Mesothelial cell of epicardium (in vitro differentiated cells): ENCODE results near the gene STUB1. TPM values are rescaled to one million over a fixed set of nuclear protein-coding genes. Genes with fewer than 3 reads are reported as not detected.

Experiments
- DNase-seq, 2 experiments: peaks; one replicate each; pipeline ENCODE4 v3.0.0; 2021; ENCODE audit warnings: low spot score in 2 of 2; ENCODE audit not compliant: unreplicated experiment in 2 of 2
- H3K27ac Mint-ChIP-seq: 2 replicates; pipeline ENCODE4 v1.8.0; 2021; ENCODE audit warnings: mixed read lengths
- H3K27me3 Mint-ChIP-seq: 2 replicates; pipeline ENCODE4 v1.8.0; 2021; ENCODE audit warnings: low read depth, mixed read lengths
- H3K36me3 Mint-ChIP-seq: 2 replicates; pipeline ENCODE4 v1.8.0; 2021; ENCODE audit warnings: mixed read lengths
- H3K4me1 Mint-ChIP-seq: 2 replicates; pipeline ENCODE4 v1.8.0; 2021; ENCODE audit warnings: mixed read lengths
- H3K4me3 Mint-ChIP-seq: 2 replicates; pipeline ENCODE4 v1.8.0; 2021; ENCODE audit warnings: mild to moderate bottlenecking, moderate library complexity, mixed read lengths
- H3K9me3 Mint-ChIP-seq: 2 replicates; pipeline ENCODE4 v1.8.0; 2021; ENCODE audit warnings: mixed read lengths
- total RNA-seq: library from RNA; stranded (reverse); gene quantifications from 3 replicates; pipeline ENCODE4 v1.2.1, GENCODE V29; 2021
- TF ChIP-seq, protein P1 (sequence below): fragments of 200-600 bp; sonication (generic); IDR thresholded peaks from one replicate; pipeline ENCODE4 v1.5.0; 2021; ENCODE audit warnings: antibody characterized with exemption; ENCODE audit not compliant: unreplicated experiment

The STUB1 gene
- total RNA-seq, 1 donor from 2014 or later: 69.4 TPM

DNA sequence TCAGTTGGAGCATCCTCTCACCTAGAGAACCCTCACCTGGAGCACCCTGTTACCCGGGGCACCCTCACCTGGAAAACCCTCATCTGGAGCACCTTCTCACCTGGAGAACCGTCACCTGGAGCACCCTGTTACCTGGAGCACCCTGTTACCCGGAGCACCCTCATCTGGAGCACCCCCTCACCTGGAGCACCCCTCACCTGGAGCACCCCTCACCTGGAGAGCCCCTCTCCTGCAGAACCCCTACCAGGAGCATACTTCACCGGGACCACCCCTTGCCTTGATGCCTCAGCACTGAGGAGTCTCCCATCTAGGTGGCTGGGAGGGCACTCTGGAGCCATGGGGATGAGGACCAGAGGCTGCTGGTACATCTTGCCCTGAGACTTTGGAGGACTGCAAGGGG, 28.7 kb downstream of the STUB1 start:
- Mint-ChIP-seq H3K36me3 (no peaks in the 10 kb centered on the region), H3K4me1 (no peaks in the 10 kb centered on the region), H3K27ac (no peak overlapping the region), H3K27me3 (peaks cover 75% of the 10 kb centered on the region), H3K9me3 (no peaks in the 10 kb centered on the region), H3K4me3 (no peak overlapping the region)
- no peak for DNase-seq
- TF ChIP-seq, protein P1, sequence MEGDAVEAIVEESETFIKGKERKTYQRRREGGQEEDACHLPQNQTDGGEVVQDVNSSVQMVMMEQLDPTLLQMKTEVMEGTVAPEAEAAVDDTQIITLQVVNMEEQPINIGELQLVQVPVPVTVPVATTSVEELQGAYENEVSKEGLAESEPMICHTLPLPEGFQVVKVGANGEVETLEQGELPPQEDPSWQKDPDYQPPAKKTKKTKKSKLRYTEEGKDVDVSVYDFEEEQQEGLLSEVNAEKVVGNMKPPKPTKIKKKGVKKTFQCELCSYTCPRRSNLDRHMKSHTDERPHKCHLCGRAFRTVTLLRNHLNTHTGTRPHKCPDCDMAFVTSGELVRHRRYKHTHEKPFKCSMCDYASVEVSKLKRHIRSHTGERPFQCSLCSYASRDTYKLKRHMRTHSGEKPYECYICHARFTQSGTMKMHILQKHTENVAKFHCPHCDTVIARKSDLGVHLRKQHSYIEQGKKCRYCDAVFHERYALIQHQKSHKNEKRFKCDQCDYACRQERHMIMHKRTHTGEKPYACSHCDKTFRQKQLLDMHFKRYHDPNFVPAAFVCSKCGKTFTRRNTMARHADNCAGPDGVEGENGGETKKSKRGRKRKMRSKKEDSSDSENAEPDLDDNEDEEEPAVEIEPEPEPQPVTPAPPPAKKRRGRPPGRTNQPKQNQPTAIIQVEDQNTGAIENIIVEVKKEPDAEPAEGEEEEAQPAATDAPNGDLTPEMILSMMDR: no peak

DNA sequence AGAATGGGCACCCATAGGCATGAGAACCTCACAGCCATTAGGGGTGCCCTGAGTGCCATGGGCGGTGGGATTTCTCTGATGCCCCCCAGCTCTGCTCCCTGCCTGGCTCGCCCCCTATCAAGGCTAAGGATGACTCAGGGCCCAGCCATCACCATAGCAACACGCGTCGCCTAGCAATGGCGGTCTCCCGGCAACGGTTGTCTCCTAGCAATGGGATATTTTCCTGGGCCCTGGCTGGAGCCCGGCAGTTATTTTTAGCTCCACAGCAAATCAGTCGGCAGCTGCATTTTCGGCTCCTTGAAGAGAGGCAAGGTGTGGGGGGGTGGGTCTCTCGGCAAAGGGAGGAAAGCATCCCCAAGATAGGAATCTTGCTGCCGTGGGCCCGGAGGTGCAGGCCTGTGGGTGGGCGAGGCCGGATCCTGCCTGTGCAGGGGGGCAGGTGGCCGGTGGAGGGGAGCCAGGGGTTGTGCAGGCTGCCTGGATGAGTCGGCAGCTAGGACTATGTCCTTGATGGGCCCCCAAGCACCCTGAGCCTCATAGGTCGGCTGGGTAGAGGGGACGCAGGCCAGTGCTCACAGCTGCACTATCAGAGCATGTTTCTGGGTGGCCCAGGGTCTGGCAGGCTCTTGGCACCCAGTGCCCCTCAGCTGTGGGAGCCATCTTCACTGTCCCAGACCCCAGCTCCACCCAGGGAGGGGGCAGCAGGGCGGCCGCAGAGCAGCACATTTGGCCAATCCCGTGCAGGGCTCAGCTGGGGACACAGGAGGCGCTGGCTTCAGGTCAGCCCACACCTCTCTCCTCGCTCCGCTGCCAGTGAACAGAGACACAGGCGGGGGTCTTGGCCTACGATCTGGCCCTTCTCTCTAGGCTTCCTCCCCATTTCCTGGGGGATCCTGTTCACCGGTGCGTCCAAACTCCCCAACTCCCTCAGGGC, 29.6 kb downstream of the STUB1 start:
- H3K4me3 Mint-ChIP-seq: no peak overlapping the region
- TF ChIP-seq, protein P1: no peak
- no peak overlapping the region for H3K27ac Mint-ChIP-seq
- no peaks in the 10 kb centered on the region for H3K4me1 Mint-ChIP-seq
- H3K36me3 Mint-ChIP-seq: no peaks in the 10 kb centered on the region
- H3K27me3 Mint-ChIP-seq: peaks cover 74% of the 10 kb centered on the region
- no peak for DNase-seq
- H3K9me3 Mint-ChIP-seq: no peaks in the 10 kb centered on the region

DNA sequence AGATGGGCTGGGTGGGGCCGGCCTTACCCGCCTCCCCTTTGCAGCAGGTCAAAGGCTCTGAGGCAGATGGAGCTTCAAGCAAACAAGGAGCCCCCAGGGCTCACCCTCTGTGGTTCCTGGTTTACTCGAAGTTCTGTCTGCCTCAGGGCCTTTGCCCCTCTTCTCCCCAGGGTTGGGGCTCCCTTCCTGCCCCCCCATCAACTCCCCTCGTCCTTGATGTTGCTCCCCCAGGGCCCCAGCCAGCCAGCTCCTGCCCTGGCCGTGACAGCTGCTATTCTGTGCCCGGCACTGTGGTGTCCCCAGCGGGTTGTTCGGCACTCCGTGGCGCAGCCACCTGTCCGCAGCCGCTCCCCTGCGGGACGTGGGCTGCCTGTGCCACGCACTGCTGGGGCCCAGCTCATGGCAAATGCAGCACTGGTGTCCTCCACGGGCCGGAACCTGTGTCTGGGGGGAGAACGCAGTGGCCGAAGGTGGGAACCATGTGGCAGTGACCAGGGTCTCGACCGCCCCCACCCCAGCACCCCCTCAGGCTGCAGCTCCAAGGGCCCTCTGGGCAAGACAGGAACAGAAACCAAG, 30.4 kb downstream of the STUB1 start:
- no peak overlapping the region for H3K27ac Mint-ChIP-seq
- no peaks in the 10 kb centered on the region for H3K9me3 Mint-ChIP-seq
- peaks cover 74% of the 10 kb centered on the region for H3K27me3 Mint-ChIP-seq
- H3K4me1 Mint-ChIP-seq: no peaks in the 10 kb centered on the region
- H3K4me3 Mint-ChIP-seq: no peak overlapping the region
- TF ChIP-seq, protein P1: no peak
- DNase-seq: no peak
- no peaks in the 10 kb centered on the region for H3K36me3 Mint-ChIP-seq

DNA sequence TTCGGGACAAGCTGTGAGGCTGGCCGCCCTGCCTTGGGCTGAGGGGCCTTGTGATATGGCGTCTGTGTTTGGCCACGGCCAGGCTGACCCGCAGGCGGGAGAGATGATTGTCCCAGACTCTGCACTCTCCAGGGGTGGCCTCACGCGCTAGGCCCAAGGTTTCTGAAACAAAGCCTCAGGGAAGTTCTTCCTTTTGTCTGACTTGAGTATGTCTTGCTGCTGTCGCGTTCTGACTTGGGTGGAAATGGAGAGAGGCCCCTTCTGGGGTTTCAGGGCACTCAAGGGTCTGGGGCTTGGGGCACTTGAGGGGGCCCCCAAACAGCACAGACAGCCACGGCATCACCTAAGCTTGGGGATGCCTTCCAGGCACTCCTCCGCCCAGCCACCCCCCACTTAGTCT, 30.9 kb downstream of the STUB1 start:
- H3K4me3 Mint-ChIP-seq: no peak overlapping the region
- peaks cover 77% of the 10 kb centered on the region for H3K27me3 Mint-ChIP-seq

DNA sequence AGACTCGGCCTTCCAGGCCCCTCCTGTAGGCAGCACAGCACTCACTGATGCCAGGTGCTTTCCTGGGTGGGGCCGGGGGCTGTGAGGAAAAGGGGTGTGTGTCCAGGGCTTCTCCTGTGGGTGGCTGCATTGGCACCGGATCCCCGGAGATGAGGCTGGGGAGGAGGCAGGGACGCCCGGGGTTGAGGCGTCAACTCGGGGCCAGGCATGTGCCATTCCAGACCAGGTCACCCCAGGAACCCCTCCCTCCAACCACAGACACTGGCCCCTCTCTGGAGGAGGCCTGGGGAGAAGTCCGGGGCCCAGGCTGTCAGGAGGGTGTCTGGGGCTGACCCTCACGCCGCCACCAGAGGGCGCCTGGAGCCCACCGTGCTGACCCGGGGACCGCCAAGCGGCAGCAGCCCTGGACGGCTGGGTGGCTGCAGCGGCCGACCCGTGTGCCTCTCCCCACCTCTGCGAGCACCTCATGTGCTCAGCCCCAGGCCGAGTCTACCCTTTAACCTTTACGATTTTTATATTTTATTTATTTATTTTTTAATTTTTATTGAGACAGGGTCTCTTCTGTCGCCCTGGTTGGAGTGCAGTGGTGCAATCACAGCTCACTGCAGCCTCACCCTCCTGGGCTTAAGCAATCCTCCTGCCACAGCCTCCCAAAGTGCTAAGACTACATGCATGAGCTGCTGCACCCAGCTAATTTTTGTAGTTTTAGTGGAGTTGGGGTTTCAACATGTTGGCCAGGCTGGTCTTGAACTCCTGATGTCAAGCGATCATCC, 31.5 kb downstream of the STUB1 start:
- DNase-seq: peak; percentile 72 to 86
- Mint-ChIP-seq H3K27ac (no peak overlapping the region), H3K27me3 (peaks cover 78% of the 10 kb centered on the region), H3K36me3 (no peaks in the 10 kb centered on the region), H3K4me3 (no peak overlapping the region), H3K9me3 (no peaks in the 10 kb centered on the region), H3K4me1 (peaks cover 3% of the 10 kb centered on the region)
- TF ChIP-seq, protein P1: peak; percentile 96

More for the DNA sequence above, 30.9 kb downstream of the STUB1 start:
- DNase-seq: no peak
- Mint-ChIP-seq H3K36me3 (no peaks in the 10 kb centered on the region), H3K4me1 (peaks cover 3% of the 10 kb centered on the region), H3K9me3 (no peaks in the 10 kb centered on the region), H3K27ac (no peak overlapping the region)
- TF ChIP-seq, protein P1: no peak
